HFF-Myc (cell line): ENCODE results near the gene SSH2.

Experiments used
- DNase-seq: peaks from one replicate; pipeline ENCODE4 v3.0.0-alpha.2; 2011; ENCODE audit warnings: low read depth; ENCODE audit errors: extremely low read depth
- H3K4me3 ChIP-seq: replicated peaks from 2 replicates; pipeline ENCODE4 v1.5.1; 2011; ENCODE audit warnings: low read depth, mild to moderate bottlenecking, control low read depth, low read length
- TF ChIP-seq, protein P1 (sequence below): IDR thresholded peaks from 2 replicates; pipeline ENCODE4 v1.5.1; 2012; ENCODE audit warnings: mild to moderate bottlenecking, low read depth, low read length, control low read depth; ENCODE audit errors: missing control alignments

Gene SSH2

GRCh38 chr17:29590411-29591145 is 339.4 kb downstream of the SSH2 start:
- no peak for DNase-seq
- H3K4me3 ChIP-seq = peak overlapping the region; percentile 43
- TF ChIP-seq, protein P1, sequence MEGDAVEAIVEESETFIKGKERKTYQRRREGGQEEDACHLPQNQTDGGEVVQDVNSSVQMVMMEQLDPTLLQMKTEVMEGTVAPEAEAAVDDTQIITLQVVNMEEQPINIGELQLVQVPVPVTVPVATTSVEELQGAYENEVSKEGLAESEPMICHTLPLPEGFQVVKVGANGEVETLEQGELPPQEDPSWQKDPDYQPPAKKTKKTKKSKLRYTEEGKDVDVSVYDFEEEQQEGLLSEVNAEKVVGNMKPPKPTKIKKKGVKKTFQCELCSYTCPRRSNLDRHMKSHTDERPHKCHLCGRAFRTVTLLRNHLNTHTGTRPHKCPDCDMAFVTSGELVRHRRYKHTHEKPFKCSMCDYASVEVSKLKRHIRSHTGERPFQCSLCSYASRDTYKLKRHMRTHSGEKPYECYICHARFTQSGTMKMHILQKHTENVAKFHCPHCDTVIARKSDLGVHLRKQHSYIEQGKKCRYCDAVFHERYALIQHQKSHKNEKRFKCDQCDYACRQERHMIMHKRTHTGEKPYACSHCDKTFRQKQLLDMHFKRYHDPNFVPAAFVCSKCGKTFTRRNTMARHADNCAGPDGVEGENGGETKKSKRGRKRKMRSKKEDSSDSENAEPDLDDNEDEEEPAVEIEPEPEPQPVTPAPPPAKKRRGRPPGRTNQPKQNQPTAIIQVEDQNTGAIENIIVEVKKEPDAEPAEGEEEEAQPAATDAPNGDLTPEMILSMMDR = no peak

DNA sequence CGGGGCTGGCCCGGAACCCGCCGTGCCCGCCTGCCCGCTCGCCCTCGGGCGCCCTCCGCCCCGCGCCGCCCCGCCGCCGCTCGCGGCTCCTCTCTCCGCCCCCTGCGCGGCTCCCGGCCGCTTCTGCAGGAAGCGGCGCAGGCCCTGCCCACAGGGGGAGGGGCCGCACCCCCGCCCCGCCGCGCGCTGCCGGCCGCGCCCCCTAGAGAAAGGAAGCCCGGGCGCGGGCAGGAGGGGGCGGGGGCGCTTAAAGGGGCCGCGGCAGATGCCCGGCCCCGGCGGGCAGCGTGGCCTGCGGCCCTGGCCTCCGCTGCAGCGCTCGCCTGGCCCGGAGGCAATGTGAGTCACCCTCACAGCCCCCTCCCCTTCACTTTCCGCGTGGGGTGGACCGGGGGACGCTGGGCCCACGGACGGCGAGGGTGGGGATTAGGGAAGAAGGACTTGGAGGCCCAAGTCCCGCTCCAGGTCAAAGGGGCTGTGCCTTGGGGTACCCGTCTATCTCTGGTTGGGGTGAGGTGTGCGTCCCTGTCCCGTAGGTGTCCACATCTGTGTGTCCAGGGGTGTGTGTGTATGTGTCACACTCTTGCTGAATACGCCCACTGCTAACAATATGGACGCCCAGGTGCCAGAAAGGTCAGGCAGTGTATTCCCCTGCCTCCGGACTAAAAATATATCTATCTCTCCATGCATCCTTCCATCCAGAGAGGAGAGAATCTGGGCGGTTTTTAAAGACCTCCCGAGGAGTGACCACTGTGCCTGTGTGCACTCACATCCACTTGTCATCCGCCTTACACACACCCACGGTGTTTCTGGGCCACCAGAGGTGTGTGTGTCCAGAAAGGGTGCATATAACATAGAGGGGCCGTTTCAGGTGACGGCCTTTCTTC is 340.3 kb downstream of the SSH2 start, which contains the start of gene GIT1:
Gene GIT1 (minus strand): TSS at position 125 of the 887 bp plus-strand sequence. CDS start 270 bp downstream, outside the sequence.
- TF ChIP-seq, protein P1 = no peak
- peak within 1 kb of the TSS; percentile 89 for H3K4me3 ChIP-seq
- DNase-seq = no peak

- peak overlapping the region; percentile 89 for H3K4me3 ChIP-seq
- TF ChIP-seq, protein P1 = no peak
- DNase-seq = no peak
Observed at GRCh38 chr17:29588562-29589411, 341.2 kb downstream of the SSH2 start.

GRCh38 chr17:29588017-29588561 is 341.9 kb downstream of the SSH2 start:
- TF ChIP-seq, protein P1 = no peak
- peak overlapping the region; percentile 89 for H3K4me3 ChIP-seq
- DNase-seq = no peak

DNA sequence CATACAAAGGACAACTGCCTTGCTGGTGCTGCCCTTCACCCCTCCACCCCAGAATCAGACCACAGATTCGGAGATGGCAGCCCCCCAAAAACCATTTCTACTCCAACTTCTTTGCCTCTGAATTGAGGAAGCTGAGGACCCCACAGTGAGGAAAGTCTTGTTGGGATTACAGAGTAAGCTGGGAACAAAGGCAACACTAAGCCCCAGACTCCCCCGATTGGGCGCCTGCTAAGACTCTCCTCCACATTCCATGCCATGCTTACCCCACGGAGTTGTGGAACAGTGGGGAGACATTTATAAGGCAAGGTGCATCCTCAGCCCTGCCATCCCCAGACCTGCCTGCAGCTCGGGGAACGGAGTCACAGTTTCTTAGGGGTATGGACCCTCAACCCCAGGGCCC is 342.4 kb downstream of the SSH2 start:
- H3K4me3 ChIP-seq = peak overlapping the region; percentile 89
- TF ChIP-seq, protein P1 = no peak
- DNase-seq = no peak

DNA sequence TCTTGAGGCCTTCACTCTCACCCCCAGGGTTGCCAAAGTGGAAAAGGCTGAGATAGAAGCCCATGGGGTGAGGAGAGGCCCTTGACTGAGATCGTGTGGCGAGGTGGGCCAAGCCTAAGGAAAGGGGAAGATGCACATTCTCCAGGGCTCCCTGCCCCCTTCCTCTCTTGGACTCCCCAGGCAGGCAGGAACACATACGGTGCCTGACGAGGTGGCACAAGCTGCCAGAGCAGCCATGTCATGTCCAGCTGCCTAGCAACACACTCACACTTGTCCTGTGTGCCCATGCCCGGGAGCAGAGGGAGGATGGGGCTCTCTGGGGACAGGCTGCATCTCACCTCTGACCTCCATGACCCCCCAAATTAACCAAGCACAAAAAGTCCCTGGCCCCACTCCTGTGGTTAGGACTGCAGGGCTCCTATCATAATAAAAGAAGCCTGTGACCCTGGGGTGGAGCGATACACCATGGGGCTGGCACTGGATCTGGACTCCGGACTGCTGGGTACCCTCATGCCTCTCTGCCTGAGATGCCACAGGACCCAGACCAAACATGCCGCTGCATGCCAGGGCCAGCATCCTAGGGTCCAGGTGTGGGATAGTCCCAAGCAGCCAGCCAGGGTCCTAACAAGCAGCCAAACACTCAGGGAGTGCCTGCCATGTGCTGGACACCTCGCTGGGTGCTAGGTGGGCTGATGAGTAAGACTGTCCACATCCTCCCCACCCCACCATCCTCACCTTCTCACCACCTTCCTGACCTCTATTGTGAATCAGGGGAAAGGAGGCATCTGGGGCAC is 343.2 kb downstream of the SSH2 start:
- DNase-seq = no peak
- TF ChIP-seq, protein P1 = no peak
- peak overlapping the region; percentile 89 for H3K4me3 ChIP-seq
